HG03520 (cell line): ENCODE results near the gene ZNF621.
"Not testable (repeated sequence)": the region's sequence is repeated elsewhere in the genome, so short reads cannot be mapped to it uniquely, and the experiment has no call there.

Source experiments
- ATAC-seq: cut with Tn5 transposase; IDR thresholded peaks from one replicate; pipeline ENCODE4 v1.9.1; 2021; ENCODE audit warnings: mild to moderate bottlenecking, moderate library complexity; ENCODE audit not compliant: unreplicated experiment

Gene ZNF621

DNA sequence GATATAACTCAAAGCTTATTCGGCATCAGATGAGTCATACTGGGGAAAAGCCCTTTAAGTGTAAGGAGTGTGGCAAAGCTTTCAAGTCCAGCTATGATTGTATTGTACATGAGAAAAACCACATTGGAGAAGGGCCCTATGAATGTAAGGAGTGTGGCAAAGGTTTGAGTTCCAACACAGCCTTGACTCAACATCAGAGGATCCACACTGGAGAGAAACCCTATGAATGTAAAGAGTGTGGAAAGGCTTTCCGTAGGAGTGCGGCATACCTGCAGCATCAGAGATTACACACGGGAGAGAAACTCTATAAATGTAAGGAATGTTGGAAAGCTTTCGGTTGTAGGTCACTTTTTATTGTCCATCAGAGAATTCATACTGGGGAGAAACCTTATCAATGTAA is 7.5 kb downstream of the ZNF621 start:
- ATAC-seq: no peak

DNA sequence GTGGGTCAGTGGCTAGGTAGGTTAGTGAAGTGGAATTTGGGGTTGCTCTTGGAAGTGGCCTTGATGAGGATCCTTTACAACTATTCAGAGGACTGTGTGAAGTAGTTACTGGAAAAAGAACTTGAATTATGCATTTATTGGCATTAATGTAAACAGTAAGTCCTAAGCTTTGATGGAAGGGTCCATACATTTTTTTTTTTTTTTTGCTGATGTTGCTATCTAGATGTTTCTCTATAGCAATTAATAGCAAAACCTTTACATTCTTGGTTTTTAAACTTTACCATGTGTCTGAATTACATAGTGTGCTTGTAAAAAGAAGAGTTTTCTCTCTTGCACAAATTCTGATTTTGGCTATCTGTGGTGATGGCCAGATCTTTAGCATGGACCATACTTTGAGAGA is 9.5 kb downstream of the ZNF621 start:
- no peak for ATAC-seq

DNA sequence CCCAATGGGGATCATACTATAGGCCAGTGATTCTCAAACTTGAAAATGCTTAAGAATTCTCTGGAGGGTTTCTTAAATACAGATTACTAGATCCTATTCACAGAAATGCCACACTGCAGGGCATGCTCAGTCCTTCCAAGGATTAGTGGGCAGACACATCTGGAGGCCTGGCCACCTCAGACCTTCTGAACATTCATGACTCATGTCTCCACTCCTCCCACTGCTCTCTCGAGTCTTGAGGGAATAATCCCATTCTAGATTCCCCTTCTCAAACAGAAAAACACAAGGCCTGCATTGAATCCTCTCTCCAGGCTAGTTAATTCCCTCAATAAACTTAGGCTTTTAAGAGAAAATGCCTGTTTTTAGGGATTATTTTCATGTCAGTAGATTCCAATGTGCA is 22.1 kb downstream of the ZNF621 start:
- no peak for ATAC-seq

DNA sequence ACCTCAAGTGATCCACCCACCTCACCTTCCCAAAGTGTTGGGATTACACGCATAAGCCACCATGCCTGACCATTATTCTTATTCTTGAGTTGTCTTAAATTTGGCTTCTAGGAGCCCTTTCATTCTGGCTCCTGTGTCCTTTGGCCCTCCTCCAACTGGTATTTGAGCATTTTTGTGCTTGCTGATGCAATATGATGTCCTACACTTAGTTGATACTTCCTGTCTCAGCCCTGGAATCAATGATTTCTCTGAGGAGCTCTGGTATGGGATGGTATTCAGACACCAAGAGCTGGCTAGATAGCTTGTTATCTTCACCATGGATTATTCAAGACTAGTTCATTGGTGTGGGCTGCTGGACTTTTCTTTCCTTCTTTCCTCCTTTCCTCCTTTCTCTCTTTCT is 25.4 kb downstream of the ZNF621 start:
- ATAC-seq: no peak

DNA sequence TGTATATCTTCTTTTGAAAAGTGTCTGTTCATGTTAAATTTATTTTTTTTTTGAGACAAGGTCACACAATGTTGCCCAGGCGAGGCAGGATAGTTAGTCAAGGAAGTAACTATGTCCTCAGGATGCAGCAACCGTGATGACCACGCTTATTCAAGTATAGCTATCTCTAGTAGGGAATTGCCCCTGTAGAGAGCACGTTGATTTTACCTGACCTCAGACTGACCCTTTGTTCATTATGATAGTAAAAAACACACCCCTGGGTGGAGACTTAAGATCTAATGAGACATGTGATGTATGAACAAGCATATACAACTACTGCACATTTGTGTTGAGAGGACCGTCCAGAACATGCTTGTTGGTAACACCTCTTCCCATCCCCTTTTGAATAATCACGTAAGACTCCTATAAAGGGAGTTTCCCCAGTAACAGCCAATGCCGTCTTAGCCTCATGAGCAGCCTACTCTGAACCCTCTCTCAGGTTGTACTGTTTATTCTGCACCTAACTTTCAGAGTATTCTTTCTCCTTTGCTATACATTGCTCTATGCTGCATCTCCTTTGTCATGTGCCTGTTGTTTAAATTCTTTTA is 32.9 kb downstream of the ZNF621 start:
- no peak for ATAC-seq

DNA sequence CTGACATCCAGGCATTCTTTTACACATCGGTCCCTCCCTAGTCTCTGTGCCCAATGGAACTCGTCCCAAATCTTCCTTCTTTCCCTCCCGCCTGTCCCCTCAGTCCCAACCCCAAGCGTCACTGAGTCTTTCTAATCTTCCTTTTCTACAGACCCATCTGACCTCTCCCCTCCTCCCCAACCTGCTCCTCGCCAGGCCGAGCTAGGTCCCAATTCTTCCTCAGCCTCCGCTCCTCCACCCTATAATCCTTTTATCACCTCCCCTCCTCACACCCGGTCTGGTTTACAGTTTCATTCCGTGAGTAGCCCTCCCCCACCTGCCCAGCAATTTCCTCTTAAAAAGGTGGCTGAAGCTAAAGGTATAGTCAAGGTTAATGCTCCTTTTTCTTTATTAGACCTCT is 37.7 kb downstream of the ZNF621 start:
- not testable (repeated sequence) for ATAC-seq

DNA sequence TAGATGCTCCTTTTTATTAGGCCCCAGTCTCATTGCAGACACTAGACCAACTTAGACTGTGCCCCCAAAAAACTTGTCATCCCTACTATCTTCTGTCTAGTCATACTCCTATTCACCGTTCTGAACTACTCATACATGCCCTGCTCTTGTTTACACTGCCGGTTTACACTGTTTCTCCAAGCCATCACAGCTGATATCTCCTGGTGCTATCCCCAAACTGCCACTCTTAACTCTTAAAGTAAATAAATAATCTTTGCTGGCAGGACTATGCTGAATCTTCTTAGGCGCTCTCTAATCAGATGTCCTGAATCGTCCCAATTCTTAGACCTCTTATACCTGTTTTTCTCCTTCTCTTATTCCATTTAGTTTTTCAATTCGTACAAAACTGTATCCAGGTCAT is 40.9 kb downstream of the ZNF621 start:
- not testable (repeated sequence) for ATAC-seq

DNA sequence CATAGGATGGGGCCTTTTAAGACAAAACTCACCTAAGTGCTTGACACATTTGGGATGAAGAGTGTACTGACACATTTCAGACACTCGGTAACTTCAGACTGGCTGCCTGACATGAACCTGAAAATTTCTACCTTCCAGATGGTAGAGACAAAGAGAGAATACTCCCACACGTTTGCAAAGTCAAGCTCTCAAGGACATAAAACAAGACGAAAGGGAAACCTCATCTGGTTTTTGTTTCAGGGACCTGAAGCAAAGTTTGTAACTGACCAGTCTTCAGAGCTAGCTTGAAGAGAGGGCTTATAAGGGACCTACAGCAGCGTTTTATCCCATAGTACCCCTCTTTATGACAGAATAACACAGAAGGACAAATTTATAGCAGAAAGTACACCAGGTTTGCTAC is 41.9 kb downstream of the ZNF621 start:
- no peak for ATAC-seq

DNA sequence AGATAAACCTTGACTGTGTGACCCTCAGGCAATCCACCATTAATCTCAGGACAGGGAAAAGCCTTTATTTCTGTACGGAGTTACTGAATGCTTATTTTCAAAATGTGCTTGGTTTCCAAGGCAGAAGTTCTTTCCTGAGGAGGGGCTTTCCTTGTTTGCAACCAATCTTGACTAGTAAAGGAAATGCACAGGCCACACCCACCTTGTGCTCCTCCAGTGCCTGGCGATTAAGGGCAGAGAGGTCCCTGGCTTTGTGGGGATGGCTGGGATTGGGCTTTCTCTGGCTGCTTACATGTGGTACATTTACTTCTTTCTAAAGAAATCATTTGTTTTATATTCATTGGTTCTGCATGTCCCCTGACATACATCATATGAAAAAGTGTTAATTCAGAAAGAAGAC is 47.8 kb downstream of the ZNF621 start:
- ATAC-seq: no peak

DNA sequence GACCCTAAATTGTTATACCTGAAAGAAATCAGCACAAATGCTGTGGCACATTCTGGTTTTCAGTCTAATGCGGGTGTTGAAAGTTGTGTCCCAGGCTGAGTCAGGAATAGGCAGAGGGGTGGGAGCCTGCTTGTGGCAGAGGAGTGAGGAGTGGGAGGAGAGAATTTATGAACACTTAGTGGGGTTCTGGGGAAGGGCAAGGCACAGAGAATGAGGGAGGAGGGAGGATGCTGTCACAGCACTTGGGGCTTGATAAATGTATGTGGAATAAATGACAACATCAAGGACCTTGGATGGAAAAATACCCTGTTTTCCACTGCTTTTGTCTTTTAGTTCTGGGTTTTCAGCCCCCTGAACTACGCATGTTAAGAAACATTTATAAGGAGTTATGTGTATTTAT is 49.3 kb downstream of the ZNF621 start:
- no peak for ATAC-seq

DNA sequence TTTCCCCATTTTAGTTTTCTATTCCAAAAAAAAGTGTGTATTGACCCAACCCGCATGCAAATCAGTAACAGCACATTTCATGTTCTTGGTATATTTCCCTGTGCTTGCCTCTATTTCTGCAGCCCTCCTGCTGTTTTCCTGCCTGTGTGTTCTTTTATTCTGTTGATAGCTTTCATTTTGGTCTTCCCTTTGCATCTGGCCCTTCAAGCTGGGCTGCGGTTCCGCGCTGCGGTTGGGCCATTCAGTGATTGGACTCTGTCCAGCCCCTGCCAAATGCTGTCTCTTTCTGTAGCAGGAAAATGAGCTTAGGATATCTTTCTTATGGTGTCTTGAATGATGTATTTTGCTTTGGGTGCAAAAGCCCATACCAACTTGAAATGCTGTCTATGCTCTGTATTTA is 49.9 kb downstream of the ZNF621 start:
- no peak for ATAC-seq

DNA sequence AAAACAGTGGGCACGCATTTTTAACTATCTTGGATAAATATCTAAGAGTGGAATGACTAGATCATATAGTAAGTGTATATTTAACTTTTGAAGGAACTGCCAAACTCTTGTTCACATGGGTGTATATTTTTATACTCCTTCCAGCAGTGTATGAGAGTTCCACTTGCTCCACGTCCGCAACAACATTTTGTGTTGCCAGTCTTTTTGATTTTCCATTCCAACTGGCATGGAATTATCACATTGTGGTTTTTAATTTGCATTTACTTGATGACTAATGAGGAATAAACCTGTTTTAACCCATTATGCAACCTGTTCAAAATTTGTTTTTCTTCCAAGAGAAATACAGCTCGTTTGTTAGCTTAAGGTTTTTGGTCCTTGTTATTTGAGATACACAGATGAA is 51.6 kb downstream of the ZNF621 start:
- ATAC-seq: no peak

DNA sequence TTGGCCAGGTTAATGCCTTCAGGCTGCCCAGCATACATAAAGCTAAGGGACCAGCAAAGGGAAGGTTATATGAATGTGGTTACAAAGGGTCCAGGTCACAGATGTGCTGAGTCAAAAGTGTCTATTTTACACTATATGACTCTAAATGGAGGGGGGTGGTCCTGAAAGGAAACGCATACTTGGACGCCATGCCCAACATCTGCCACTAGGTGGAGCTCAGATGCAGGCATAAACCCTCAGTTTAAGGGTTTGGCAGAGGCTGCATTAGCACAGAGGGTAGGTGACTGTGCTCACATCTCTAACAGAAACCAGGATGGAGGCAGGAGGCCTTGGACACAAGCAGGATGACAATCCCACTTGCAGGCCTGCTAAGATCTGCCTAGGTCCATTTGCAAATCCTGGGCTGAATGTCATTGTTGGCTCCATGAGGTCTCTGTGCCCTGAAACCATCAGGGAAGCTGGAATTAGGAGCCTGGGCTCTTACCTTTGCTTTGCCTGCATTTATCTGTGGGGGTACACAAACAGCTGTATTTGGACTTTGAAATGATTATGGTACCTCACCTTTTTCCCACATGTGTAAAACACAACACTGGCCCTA is 55.8 kb downstream of the ZNF621 start:
- ATAC-seq: peak; percentile 68

DNA sequence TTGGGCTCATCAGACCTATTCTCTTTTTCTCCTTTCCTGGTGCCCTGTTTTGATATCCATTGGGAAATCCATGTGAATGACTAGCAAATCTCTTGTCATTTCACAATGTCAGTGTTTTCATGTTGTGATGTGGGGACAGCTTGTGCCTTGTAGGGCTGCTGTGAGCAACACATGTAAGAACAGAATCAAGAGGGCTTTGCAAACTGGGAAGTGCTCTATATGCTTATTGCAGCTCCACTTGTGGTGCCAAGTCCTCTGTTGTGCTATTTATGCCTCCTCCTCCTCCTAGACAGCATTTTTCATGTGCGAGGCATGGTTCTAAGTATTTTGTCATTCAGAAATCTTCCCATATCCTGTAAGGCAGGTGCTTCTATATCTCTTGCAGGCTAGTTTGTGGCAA is 56.4 kb downstream of the ZNF621 start:
- no peak for ATAC-seq

DNA sequence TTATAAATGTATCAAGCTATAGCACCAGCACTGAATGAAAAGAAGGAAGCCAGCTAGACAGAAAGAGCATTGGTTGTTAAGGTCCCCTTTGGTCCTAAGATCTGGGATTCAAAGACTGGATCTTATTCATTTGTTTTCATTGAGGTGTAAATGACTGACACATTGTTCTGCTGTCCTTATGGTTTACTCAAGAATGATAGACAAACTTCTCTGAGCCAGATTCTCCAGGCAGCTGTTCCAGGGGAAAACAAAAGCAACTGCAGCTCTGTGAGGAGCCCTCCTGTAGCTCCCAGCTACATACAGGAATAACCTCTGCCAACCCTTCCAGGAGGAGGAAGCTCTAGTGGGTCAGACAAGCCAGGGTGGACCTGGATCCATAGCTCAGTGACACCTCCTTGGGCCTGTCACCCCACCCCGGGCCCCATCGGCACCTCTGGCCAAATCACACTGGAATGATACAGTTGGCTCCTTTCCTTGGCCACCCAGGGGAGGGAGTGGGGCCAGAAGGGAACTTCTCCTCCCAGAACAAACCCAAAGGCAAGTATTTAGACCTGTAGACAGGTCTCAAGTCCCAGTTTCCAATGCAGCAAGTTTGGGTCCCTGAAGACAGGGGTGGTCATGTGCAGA is 57.8 kb downstream of the ZNF621 start:
- ATAC-seq: no peak

DNA sequence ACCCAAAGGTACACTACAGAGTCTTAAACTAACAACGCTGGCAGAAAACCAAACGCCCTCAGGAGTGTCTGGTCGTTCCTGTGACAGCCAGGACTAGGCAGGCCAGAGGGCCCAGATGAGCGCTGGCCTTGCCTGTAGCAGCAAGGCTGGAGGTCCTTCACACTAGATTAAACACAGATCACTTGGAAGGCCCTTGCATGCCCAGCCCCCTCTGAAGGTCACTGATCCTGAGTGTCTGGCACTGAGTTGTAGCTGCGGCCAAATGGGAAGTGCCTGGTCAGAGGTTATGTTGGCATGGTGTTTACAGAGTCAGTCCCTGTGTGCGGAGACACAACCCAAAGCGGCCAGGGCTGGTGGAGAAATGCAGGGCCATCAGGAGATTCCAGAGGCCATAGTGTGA is 58.9 kb downstream of the ZNF621 start:
- no peak for ATAC-seq

DNA sequence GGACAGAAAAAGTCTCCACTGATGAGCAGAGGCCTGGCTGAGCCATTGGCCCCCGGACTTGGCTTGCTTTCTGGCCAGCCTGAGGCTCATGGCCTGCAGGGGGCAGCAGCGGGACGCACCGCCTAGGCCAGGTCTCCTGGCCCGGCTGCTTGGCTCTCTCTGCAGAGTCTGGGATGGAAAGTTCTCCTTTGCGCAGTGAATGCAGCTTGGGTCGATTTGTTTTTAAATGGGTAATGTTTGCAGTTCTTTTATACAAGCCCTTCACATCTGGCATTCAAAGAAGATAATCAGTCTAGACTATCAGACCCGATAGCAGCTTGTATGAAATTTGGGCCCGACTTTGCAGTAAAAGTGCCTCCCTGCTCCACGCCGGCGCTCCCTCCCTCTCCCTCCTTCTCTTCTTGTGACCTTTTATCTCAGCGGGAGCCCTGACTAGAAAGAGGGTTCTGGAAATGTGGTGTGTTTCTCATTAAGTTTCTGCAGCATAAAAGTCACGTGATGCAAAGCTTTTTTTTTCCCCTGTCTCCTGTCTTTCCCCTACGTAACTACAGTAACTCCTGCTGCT is 59.9 kb downstream of the ZNF621 start:
- peak; percentile 66 for ATAC-seq

DNA sequence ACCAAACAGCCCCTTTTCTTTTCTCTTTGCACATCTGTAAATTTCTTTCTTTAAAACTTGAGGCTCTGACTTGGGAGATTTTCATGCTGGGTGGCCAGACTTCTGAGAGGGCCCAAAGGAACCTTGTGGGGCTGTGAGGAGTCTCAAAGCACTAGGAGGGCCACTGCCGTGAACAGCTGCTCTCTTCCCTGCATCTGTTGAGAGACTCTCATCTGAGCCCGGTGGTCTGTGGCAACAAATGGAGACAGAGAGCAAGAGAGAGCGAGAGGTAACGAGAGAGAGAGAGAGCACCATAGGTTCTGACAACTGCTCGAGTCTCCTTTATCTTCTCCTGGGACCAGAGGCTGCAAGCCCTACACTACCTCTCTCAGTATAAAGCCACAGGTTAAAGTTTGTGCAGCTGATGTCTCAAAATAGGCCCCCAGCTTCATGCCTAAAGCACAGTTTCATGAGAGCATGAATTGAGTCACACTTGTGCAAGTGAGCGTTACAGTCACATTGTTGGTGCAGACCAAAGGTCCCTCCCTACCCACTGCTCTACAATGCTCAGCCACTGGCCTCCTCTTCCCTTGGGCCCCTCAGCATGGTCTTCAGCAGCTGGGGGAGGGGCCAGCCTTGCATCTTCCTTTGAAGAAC is 60.7 kb downstream of the ZNF621 start:
- ATAC-seq: no peak

DNA sequence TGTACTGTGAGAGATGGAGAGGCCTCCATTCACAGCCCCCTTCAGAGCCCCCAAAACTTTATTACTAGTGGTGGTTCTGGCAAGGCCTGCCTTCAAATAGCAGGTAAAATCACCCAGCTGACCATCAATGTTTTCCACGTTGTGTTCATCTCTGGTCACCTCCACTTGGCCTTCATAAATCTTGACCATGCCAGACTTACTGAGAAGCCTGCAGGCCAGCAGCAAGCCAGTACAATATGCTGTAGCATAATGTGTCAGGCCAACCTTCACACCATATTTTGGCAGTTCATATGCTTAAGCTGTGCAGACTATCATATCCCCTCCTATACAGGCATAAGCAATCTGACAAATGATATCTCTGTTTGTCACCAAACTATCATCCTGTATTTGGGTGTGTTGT is 62.1 kb downstream of the ZNF621 start:
- no peak for ATAC-seq

DNA sequence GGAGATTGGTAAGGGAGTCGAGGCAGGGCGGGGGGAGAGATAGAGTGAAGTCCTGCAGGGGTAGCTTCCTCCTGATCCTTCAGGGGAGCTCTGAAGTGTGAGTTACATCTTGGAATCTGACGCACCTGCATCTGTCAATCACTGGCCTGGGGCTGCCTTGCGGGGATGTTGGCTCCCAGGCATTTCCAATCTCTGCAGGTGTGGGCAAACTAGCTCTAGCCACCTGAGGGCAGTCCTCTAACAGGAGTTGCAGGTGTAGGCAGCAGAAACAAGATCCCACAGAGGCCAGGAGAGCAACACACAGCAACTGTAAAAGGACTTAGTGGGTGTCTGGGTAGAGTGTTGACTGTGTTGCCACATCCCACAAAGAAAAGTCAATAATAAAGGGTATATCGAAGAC is 63.6 kb downstream of the ZNF621 start:
- no peak for ATAC-seq
